GM21423 (cell line): ENCODE results near the gene GUCY2F.

Source experiments
- ATAC-seq: cut with Tn5 transposase; IDR thresholded peaks from one replicate; pipeline ENCODE4 v1.9.1; 2021; ENCODE audit warnings: mild to moderate bottlenecking, moderate library complexity; ENCODE audit not compliant: unreplicated experiment

GUCY2F gene

GRCh38 chrX:109398061-109398460 is 83.8 kb downstream of the GUCY2F start:
- ATAC-seq = no peak

- ATAC-seq = peak; percentile 67
Observed at GRCh38 chrX:109393859-109394258, 88.0 kb downstream of the GUCY2F start.

DNA sequence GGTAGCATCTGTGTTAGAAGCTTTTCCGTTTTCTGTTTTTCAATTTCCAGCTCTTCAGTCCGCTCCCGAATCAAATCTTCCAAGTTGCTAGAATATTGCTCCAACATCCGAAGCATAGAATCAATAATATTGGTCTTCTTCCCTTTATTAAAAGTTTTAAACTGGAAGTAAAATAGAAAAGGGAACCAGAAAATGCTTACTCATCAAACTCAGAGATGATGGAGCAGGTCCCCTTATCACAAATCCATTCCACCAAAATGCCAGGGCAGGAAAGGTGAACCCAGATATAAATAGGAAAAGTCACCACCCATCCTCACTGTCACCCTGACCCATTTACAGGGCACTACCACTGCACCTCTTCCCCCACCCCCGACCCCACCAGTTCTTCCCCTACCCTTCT is 89.0 kb downstream of the GUCY2F start:
- no peak for ATAC-seq

GRCh38 chrX:109390556-109390955 is 91.3 kb downstream of the GUCY2F start:
- ATAC-seq = no peak

DNA sequence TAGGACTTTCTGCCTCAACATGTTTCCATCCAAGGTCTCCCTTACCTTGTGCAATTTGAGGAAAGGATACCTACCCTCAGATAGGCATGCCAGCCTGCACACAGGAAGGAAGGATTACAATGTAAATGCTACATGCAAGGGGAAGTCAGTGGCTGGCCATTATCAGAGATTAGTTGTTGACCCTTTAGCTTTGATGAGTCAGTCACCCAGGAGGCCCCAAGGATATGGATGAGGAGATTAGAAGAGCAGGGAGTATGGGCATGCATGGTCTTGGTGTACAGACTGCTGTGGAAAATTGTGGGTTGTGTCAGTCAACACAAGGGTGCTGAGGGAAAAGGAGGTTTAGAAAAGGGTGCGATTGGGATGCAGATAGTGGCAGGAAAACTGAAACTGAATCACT is 92.0 kb downstream of the GUCY2F start:
- no peak for ATAC-seq

GRCh38 chrX:109384699-109385098 is 97.2 kb downstream of the GUCY2F start:
- ATAC-seq = no peak

DNA sequence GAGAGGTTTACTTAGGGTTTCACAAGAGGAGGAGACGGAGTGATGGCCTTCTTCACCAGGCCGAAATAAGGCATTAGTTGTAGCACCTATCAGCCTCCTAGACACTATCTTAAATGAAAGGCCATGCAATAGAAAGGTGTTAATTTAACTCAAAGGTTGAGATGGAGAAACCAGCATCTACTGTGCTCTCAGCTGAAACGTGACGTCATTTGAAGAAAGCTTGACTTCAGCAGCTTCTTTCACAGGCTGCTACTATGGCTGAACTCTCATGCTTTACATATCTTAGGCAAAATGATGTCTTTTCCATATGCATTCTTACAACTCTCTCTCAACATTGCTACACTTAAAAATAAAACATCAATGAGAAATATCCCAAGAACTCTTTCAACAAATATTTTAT is 99.6 kb downstream of the GUCY2F start:
- no peak for ATAC-seq

DNA sequence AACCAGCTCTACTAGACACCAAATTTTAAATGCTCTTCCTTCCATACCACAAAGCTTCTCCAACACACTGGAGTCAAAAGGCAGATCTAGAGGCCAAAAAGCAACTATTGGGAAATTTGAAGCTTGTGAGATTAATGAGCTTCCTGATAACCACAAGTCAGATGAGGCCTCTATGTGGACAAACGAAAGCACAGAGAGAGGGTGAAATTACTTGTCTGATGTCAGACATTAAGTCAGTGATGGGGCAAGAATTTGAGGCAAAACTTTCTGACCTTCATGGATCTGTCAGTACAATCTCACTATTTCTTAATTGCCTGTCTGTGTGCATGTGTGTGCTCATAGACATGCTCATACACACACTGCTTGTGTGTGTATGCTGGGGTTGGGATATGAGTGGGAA is 103.6 kb downstream of the GUCY2F start:
- ATAC-seq = no peak

- ATAC-seq = no peak
Observed at GRCh38 chrX:109374262-109374960, 107.5 kb downstream of the GUCY2F start.

DNA sequence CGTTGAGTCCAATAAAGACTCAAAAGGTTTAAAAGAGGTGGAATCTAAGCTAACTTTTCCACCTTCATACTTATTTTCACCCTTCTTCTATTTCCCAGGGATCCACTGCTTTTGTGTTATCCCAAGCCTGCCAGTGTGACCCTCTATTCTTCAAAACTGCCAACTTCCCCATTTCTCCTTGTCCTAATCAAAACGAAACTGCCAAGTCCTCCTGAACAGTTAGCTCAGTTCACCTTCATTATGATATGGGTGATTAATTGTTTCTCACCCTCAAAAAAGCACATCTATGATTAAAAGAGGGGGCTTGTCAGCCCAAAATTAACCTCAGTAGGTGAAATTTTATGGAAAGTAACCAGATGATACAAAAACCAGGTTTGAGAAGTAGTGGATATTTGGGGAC is 108.4 kb downstream of the GUCY2F start:
- ATAC-seq = no peak

- no peak for ATAC-seq
Observed at GRCh38 chrX:109372716-109373115, 109.2 kb downstream of the GUCY2F start.

GRCh38 chrX:109372291-109372690 is 109.6 kb downstream of the GUCY2F start:
- ATAC-seq = no peak

DNA sequence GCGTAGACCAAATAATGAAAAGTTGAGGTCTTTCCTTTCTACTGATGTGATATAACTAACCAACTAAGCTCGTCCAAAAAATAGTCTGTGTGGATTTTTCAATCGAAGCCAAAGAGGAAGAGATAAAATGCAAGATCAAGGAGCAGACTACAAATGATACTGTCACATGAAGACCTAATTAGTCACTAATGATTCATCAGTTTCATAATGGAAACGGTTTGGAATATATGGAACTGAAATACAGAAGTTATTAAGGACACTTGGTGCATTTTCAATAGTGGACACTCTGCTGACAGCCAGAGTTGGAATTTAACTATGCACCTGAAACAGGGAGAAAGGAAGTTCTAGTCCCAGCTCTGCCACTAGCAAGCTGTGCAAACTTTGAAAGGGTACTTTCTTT is 119.8 kb downstream of the GUCY2F start:
- no peak for ATAC-seq

DNA sequence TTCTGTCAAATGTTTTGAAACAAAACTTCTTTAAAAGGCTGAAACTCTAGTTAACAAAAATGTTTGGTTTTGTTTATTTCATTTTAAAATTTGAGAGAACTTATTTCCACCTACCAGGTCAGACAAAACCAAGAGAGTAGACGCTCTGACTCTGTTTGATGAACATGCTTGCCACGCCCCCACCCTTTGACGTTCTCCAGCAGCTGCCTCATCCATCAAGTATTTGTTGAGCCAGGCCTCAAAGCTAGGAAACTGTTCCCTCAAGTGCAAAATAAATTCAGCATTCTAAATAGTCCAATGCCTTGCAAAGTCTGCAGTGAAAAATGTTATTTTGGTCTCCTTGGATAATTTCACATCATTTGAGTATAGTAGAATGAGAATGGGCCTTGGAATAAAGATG is 121.6 kb downstream of the GUCY2F start:
- ATAC-seq = no peak

DNA sequence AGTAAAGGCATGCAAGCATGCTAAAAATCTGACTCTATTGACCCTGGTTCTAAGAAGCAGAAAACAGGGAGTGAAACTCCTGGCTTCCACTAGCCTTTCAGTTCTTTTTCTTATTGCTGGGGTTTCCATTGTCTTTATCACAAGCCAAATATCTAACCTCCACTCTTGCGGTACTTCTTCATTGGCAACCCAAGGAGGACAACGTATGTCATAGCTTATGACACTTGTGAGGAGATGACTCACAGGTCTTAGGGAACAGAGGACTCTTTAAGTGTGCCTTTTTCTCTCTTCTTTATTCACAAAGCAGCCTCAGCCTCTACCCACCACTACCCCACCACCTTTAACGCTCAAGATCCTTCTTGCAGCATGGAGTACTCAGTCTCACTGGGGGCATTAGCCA is 124.2 kb downstream of the GUCY2F start:
- no peak for ATAC-seq

DNA sequence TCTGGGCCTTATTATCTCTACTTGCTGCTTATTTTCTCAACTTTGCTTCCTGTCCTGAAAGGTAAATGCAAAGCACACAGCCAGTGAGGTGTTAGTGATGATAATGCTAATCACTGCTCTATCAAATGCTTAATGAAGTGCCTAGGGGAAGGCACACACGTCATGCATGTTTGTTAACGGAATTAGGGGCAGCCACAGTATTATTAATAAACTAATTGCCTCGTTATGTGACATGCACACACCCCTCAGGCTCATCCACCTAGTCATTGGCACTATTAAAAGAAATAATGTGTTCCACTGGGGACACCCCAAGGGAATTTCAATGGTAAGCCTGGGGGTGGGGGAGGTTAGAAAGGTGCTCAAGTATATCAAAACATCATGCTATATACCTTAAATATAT is 125.2 kb downstream of the GUCY2F start:
- ATAC-seq = no peak

GRCh38 chrX:109352066-109352588 is 129.8 kb downstream of the GUCY2F start:
- no peak for ATAC-seq

- ATAC-seq = no peak
Observed at GRCh38 chrX:109351557-109351956, 130.3 kb downstream of the GUCY2F start.

- ATAC-seq = no peak
Observed at GRCh38 chrX:109350551-109350950, 131.3 kb downstream of the GUCY2F start.

GRCh38 chrX:109350051-109350450 is 131.8 kb downstream of the GUCY2F start:
- ATAC-seq = no peak

DNA sequence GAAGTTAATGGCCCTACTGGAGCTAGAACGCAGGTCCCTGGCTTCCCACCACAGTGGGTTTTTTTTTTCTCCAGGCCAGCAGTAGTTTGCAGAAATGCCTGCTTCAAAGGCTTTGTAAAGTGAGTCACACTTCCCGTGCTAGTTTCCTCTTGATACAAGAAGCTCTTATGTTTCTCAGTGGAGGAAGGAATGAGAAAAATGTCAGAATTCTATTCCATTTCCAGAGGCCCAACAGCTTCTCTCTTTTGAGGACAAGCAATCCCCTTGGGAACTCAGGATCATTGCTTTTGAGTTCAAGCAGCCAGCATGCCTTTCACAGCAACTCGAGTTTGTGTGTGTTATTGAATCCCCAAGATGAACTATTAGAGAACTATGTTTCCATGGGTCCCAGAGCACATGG is 134.3 kb downstream of the GUCY2F start:
- ATAC-seq = no peak

- ATAC-seq = no peak
Observed at GRCh38 chrX:109346491-109346890, 135.4 kb downstream of the GUCY2F start.

DNA sequence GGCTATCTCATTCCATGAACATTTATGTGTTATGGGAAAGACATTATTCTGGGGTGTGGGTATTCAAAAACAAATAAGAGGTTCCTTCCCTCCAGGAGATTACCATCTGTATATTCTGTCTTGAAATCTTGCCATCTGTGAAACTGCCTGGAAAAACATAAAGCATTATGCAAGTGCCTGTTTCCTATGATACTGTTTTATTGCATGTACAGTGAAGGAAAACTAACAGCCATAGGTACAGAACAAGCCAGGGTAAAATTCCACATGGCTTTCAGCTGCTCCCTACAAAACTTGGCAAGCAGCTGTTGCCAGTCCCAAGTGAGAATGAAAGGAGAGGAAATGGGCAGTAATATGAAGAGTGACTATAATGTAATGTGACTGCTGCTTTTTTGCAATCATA is 136.0 kb downstream of the GUCY2F start:
- no peak for ATAC-seq
